Embryonic facial prominence (tissue), 1 donor: ENCODE data around the gene RTN4R.

ENCODE experiments used
- DNase-seq: peaks from one replicate; pipeline ENCODE4 v3.0.0-alpha.2; 2016; ENCODE audit errors: extremely low spot score

RTN4R gene

GRCh38 chr22:20242393-20243175 is 25.5 kb downstream of the RTN4R start:
- no peak for DNase-seq

GRCh38 chr22:20241579-20242392 is 26.3 kb downstream of the RTN4R start:
- no peak for DNase-seq

GRCh38 chr22:20240900-20241299 is 27.2 kb downstream of the RTN4R start:
- DNase-seq, result no peak

- DNase-seq, result peak; percentile 36
Measured at GRCh38 chr22:20240447-20240764, 27.7 kb downstream of the RTN4R start.

GRCh38 chr22:20239676-20240446 is 28.3 kb downstream of the RTN4R start:
- DNase-seq, result no peak

- DNase-seq, result no peak
Measured at GRCh38 chr22:20238901-20239675, 29.0 kb downstream of the RTN4R start.

- DNase-seq, result no peak
Measured at GRCh38 chr22:20238536-20238900, 29.6 kb downstream of the RTN4R start.

- DNase-seq, result no peak
Measured at GRCh38 chr22:20237480-20238440, 30.4 kb downstream of the RTN4R start.

GRCh38 chr22:20236052-20236717 is 31.9 kb downstream of the RTN4R start:
- DNase-seq, result no peak

- DNase-seq, result no peak
Measured at GRCh38 chr22:20235389-20235991, 32.6 kb downstream of the RTN4R start.

- DNase-seq, result no peak
Measured at GRCh38 chr22:20234760-20235388, 33.2 kb downstream of the RTN4R start.

- no peak for DNase-seq
Measured at GRCh38 chr22:20234314-20234682, 33.8 kb downstream of the RTN4R start.

GRCh38 chr22:20233351-20234313 is 34.5 kb downstream of the RTN4R start:
- no peak for DNase-seq

GRCh38 chr22:20232781-20233180 is 35.3 kb downstream of the RTN4R start:
- no peak for DNase-seq

GRCh38 chr22:20232237-20232598 is 35.9 kb downstream of the RTN4R start:
- DNase-seq, result no peak

- no peak for DNase-seq
Measured at GRCh38 chr22:20231514-20232236, 36.4 kb downstream of the RTN4R start.

- DNase-seq, result no peak
Measured at GRCh38 chr22:20230777-20231420, 37.2 kb downstream of the RTN4R start.
